PC-3 (cell line): ENCODE results near the gene DST.

Source experiments
- EZH2phosphoT487 ChIP-seq: fragments of 300-600 bp; sonication (generic); IDR thresholded peaks from 2 replicates; pipeline ENCODE4 v1.6.1; 2018; ENCODE audit warnings: mild to moderate bottlenecking, antibody characterized with exemption, low read length, borderline replicate concordance
- TF ChIP-seq, protein P1 (sequence below): fragments of 300-600 bp; sonication (generic); conservative IDR thresholded peaks from 2 replicates; pipeline ENCODE4 v1.5.1; 2017; ENCODE audit warnings: antibody characterized with exemption, low read depth, mild to moderate bottlenecking, low read length

DNA sequence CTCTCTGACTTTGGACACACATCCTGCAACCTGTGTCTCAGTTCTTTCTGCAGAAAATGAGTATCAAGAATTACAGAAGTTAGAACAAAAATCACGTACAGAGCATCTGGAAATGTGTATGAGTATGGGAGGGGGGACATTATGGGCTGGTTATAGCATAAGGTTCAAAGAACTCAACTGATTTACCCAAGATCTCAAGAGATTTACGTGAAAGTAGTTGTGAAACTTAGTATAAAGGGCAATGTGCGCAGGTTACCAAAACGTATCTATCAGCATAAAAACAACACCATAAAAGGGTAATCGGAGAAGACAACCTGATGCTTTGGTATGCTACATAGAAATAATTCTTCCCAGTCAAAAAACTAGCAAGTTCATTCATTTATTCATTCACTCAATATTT, 15.6 kb upstream of the DST start:
- TF ChIP-seq, protein P1, sequence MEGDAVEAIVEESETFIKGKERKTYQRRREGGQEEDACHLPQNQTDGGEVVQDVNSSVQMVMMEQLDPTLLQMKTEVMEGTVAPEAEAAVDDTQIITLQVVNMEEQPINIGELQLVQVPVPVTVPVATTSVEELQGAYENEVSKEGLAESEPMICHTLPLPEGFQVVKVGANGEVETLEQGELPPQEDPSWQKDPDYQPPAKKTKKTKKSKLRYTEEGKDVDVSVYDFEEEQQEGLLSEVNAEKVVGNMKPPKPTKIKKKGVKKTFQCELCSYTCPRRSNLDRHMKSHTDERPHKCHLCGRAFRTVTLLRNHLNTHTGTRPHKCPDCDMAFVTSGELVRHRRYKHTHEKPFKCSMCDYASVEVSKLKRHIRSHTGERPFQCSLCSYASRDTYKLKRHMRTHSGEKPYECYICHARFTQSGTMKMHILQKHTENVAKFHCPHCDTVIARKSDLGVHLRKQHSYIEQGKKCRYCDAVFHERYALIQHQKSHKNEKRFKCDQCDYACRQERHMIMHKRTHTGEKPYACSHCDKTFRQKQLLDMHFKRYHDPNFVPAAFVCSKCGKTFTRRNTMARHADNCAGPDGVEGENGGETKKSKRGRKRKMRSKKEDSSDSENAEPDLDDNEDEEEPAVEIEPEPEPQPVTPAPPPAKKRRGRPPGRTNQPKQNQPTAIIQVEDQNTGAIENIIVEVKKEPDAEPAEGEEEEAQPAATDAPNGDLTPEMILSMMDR: no peak
- no peak for TF ChIP-seq EZH2phosphoT487
